GM12878 (cell line): Measurements from ENCODE around the gene THEM4. TPM values are rescaled to one million over a fixed set of nuclear protein-coding genes. Genes with fewer than 3 reads are reported as not detected.

Experiments
- ATAC-seq: fragments of 200-7000 bp; cut with Tn5 transposase; 3 replicates; pipeline ENCODE4 v1.9.1; 2020; ENCODE audit warnings: mild to moderate bottlenecking, moderate library complexity
- BruUV-seq: library from RNA; stranded (reverse); fragments of 400-500 nt; replicated peaks from 2 replicates; lab custom pipeline; 2021; lab: Mats Ljungman, UMichigan
- CTCF ChIA-PET: fragments of 300-600 bp; sonication (Branson Sonifier 250); formaldehyde crosslinking; extraction: SDS; loops from one replicate; lab custom pipeline; 2021; ENCODE audit warnings: inconsistent platforms; lab: Yijun Ruan, JAX
- POLR2A ChIA-PET: fragments of 350-600 bp; formaldehyde crosslinking; extraction: SDS; loops from one replicate; lab custom pipeline; 2021; ENCODE audit warnings: inconsistent platforms; lab: Charles Lee
- RAD21 ChIA-PET: fragments of 300-600 bp; sonication (Branson Sonifier 250); formaldehyde crosslinking; loops from one replicate; lab custom pipeline; 2023; ENCODE audit warnings: antibody characterized with exemption; ENCODE audit not compliant: unreplicated experiment; lab: Charles Lee
- SMC1A ChIA-PET: fragments of 300-600 bp; sonication (Branson Sonifier 250); formaldehyde crosslinking; loops from one replicate; lab custom pipeline; 2023; ENCODE audit not compliant: unreplicated experiment, uncharacterized antibody; lab: Charles Lee
- DNase-seq: peaks from one replicate; pipeline ENCODE4 v3.0.0-alpha.2; 2011; ENCODE audit warnings: low read depth, low spot score
- FAIRE-seq: peaks from 3 replicates; lab custom pipeline; 2011; peaks lifted over from hg19 to GRCh38; lab: Jason Lieb, UNC
- H2AFZ ChIP-seq: 2 replicates; pipeline ENCODE4 v1.6.0; 2011; ENCODE audit warnings: low read depth, low read length, control low read depth; ENCODE audit not compliant: control insufficient read depth
- H3K27ac ChIP-seq: 2 replicates; pipeline ENCODE4 v1.5.1; 2011; ENCODE audit warnings: control low read depth; ENCODE audit not compliant: control insufficient read depth, insufficient read depth
- H3K27me3 ChIP-seq, 2 experiments: replicated peaks in 1 of 2; 2 replicates each; pipeline versions ENCODE4 v1.6.0 to v1.6.1; 2011; ENCODE audit warnings: low read length in 1 of 2; ENCODE audit not compliant: control insufficient read depth in 2 of 2, insufficient read depth in 2 of 2
- H3K36me3 ChIP-seq, 2 experiments: 2 replicates each; pipeline ENCODE4 v1.5.1; 2011; ENCODE audit warnings: low read length in 1 of 2; ENCODE audit not compliant: control insufficient read depth in 2 of 2, insufficient read depth in 2 of 2
- H3K4me1 ChIP-seq: 2 replicates; pipeline ENCODE4 v1.6.1; 2011; ENCODE audit warnings: mild to moderate bottlenecking, low read length, moderate library complexity, mixed read lengths; ENCODE audit not compliant: control insufficient read depth, insufficient read depth
- H3K4me2 ChIP-seq: 2 replicates; pipeline ENCODE4 v1.6.0; 2011; ENCODE audit warnings: control low read depth; ENCODE audit not compliant: control insufficient read depth, insufficient read depth
- H3K4me3 ChIP-seq: fragments of 200-600 bp; sonication (generic); 2 replicates; pipeline ENCODE4 v1.5.1; 2016
- H3K79me2 ChIP-seq: 2 replicates; pipeline ENCODE4 v1.6.0; 2011; ENCODE audit warnings: low read length; ENCODE audit not compliant: control insufficient read depth, insufficient read depth
- H3K9ac ChIP-seq: 2 replicates; pipeline ENCODE4 v1.8.0; 2011; ENCODE audit warnings: low read length, control low read depth, mixed read lengths; ENCODE audit not compliant: control insufficient read depth, insufficient read depth
- H3K9me3 ChIP-seq: replicated peaks from 3 replicates; pipeline ENCODE4 v1.5.1; 2011; ENCODE audit warnings: mild to moderate bottlenecking, low read length; ENCODE audit not compliant: control insufficient read depth, insufficient read depth
- H4K20me1 ChIP-seq: 2 replicates; pipeline ENCODE4 v1.6.0; 2011; ENCODE audit not compliant: control insufficient read depth, insufficient read depth
- ASH2L ChIP-seq: fragments of 300-600, 200-600 bp; sonication (generic); IDR thresholded peaks from 2 replicates; pipeline ENCODE4 v1.6.1; 2017; ENCODE audit warnings: low read depth, mild to moderate bottlenecking, borderline replicate concordance
- CBFB ChIP-seq: IDR thresholded peaks from 2 replicates; pipeline ENCODE4 v1.6.1; 2016; ENCODE audit warnings: antibody characterized with exemption, low read depth
- POLR2AphosphoS2 ChIP-seq: IDR thresholded peaks from 2 replicates; pipeline ENCODE4 v1.6.1; 2011; ENCODE audit warnings: low read depth, mild to moderate bottlenecking, low read length, improper control_type of control experiment, moderate library complexity
- ZNF622 ChIP-seq: fragments of 450-650 bp; IDR thresholded peaks from 2 replicates; pipeline ENCODE4 v1.6.1; 2017; ENCODE audit warnings: mild to moderate bottlenecking, inconsistent platforms
- ZSCAN29 ChIP-seq: fragments of 450-650 bp; IDR thresholded peaks from 2 replicates; pipeline ENCODE4 v1.6.1; 2017; ENCODE audit warnings: mild to moderate bottlenecking, moderate library complexity
- WGBS: methylation state at CpG from one replicate; pipeline ENCODE4 v1.1.6; 2016; ENCODE audit warnings: low lambda C conversion rate; ENCODE audit not compliant: insufficient replicate concordance, insufficient coverage; ENCODE audit errors: missing lambda C conversion rate; 5-methylcytosine and 5-hydroxymethylcytosine counted together
- in situ Hi-C: fragments of 300-500 bp; cut with MboI; formaldehyde crosslinking; loops from 9 replicates; pipeline ENCODE4 v1.14.3; 2018; ENCODE audit warnings: mixed read lengths
- intact Hi-C: fragments of 100-400 bp; cut with micrococcal nuclease; formaldehyde crosslinking; loops from one replicate; pipeline ENCODE4 v1.14.2; 2022; ENCODE audit not compliant: unreplicated experiment
- polyA plus RNA-seq, 11 experiments: library from polyadenylated mRNA; depleted of rRNA in 4 of 11; unstranded in 6 of 11; stranded (reverse) in 5 of 11; fragments of >200 nt; fragmentation: Nextera tagmentation in 4 of 11; fragmentation: Illumina TruSeq in 1 of 11; extraction: Ambion mirVana in 4 of 11; extraction: Trizol in 1 of 11; gene quantifications; 1 replicate in 1 of 11; 2 replicates in 10 of 11; pipeline versions ENCODE4 v1.2.1 to v1.2.3, GENCODE V29; 2011 to 2016; ENCODE audit warnings: inconsistent platforms in 2 of 11, missing spikeins in 2 of 11, low read depth in 1 of 11
- total RNA-seq, 4 experiments: library from RNA; depleted of rRNA in 3 of 4; stranded (reverse); fragments of >200 nt in 3 of 4; fragmentation: Illumina TruSeq in 1 of 4; extraction: Trizol in 1 of 4; gene quantifications; 2 replicates each; pipeline versions ENCODE4 v1.2.1 to v1.2.3, GENCODE V29; 2013 to 2021
- TF ChIP-seq, protein P1 (sequence below): fragments of 450-650 bp; IDR thresholded peaks from 2 replicates; pipeline ENCODE4 v1.6.1; 2016; ENCODE audit warnings: mild to moderate bottlenecking
- TF ChIP-seq, protein P2 (sequence below): fragments of 450-650 bp; IDR thresholded peaks from 2 replicates; pipeline ENCODE4 v1.6.1; 2017; ENCODE audit warnings: low read depth, mild to moderate bottlenecking, moderate library complexity
- TF ChIP-seq, protein P3 (sequence below): fragments of 150-350 bp; IDR thresholded peaks from 2 replicates; pipeline ENCODE4 v1.6.1; 2014; ENCODE audit warnings: mild to moderate bottlenecking, low read depth, low read length

The THEM4 gene
- total and polyA plus RNA-seq, 10 of the 15 experiments (the other 5 are each of a cell fraction or from before 2014, with no cell fraction given), result 3.4 to 30.8 (median 17.9) TPM

DNA sequence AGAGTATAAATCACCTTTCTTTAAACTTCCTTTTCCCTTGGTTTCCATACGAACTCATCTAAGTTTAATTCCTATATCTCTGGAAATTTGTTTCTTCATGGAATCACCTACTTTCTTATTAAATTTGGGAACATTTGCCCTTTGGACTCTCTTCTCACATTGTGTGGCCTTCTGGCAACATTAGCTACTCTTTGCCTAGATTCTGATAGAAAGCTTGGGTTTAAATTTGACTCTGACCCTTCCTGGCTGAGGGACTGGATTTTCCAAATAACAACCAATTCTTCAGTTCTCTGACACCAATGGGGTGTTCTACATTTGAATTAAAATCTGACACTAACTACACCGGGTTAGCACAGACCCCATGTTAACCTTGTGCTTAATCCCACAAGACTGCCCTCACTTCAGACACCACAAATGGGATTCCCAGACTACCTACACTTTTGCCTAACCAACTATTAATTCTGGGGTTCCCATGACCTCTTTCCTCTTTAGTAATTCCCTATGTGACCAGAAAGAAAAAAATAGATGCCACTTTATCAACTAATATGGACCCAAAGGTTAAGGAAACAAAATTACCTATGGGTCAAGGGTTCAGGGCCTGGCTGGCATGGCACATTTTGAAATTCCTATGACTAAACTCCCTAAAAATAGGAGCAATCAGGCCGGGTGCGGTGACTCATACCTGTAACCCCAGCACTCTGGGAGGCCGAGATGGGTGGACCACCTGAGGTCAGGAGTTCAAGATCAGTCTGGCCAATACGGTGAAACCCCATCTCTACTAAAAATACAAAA is 9.7 kb upstream of the THEM4 start (continued):
- no peak for TF ChIP-seq ZSCAN29
- TF ChIP-seq ZNF622, result no peak
- no peak for TF ChIP-seq ASH2L
- TF ChIP-seq CBFB, result no peak

DNA sequence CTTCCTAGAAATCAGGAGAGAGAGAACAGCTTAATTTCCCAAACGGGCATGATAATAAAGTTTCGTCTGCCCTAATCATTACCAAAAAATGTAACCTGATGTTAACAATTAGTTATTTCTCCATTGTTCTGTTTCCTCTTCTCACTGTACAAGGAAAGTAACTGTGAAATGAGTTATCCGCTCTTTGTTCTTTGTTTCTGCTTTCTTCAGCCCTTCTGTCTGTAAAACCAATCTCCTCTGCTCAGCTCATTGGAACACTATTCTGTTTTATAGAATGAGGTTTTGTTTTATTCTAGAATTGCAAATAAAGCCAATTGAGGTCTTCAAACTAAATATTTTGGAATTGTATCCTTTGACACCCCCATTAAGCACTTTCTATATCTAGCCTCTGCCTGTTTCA is 8.8 kb upstream of the THEM4 start:
- no peak for ATAC-seq
- no peaks in the 10 kb centered on the region for H3K36me3 ChIP-seq
- peaks cover 34% of the 10 kb centered on the region for H3K4me1 ChIP-seq
- no peak overlapping the region for H2AFZ ChIP-seq
- ChIA-PET CTCF (interaction anchor here (0.6 to 1.3 kb wide), 2 partner anchors 9 to 258 kb away, joined by 3 read pairs; partner anchors contain the start of gene THEM4), SMC1A (interaction anchor here (0.5 to 0.6 kb wide), 2 partner anchors 8 to 326 kb away, joined by 3 read pairs; no protein-coding TSS in a partner anchor)
- no peaks in the 10 kb centered on the region for H3K27me3 ChIP-seq
- no peak overlapping the region for H3K9ac ChIP-seq
- no peaks in the 10 kb centered on the region for H4K20me1 ChIP-seq
- DNase-seq, result no peak
- H3K27ac ChIP-seq, result no peak overlapping the region
- in situ Hi-C loops, result no loop called here
- TF ChIP-seq, protein P1, sequence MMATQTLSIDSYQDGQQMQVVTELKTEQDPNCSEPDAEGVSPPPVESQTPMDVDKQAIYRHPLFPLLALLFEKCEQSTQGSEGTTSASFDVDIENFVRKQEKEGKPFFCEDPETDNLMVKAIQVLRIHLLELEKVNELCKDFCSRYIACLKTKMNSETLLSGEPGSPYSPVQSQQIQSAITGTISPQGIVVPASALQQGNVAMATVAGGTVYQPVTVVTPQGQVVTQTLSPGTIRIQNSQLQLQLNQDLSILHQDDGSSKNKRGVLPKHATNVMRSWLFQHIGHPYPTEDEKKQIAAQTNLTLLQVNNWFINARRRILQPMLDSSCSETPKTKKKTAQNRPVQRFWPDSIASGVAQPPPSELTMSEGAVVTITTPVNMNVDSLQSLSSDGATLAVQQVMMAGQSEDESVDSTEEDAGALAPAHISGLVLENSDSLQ, result no peak
- TF ChIP-seq, protein P2, sequence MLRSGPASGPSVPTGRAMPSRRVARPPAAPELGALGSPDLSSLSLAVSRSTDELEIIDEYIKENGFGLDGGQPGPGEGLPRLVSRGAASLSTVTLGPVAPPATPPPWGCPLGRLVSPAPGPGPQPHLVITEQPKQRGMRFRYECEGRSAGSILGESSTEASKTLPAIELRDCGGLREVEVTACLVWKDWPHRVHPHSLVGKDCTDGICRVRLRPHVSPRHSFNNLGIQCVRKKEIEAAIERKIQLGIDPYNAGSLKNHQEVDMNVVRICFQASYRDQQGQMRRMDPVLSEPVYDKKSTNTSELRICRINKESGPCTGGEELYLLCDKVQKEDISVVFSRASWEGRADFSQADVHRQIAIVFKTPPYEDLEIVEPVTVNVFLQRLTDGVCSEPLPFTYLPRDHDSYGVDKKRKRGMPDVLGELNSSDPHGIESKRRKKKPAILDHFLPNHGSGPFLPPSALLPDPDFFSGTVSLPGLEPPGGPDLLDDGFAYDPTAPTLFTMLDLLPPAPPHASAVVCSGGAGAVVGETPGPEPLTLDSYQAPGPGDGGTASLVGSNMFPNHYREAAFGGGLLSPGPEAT, result no peak
- TF ChIP-seq, protein P3, sequence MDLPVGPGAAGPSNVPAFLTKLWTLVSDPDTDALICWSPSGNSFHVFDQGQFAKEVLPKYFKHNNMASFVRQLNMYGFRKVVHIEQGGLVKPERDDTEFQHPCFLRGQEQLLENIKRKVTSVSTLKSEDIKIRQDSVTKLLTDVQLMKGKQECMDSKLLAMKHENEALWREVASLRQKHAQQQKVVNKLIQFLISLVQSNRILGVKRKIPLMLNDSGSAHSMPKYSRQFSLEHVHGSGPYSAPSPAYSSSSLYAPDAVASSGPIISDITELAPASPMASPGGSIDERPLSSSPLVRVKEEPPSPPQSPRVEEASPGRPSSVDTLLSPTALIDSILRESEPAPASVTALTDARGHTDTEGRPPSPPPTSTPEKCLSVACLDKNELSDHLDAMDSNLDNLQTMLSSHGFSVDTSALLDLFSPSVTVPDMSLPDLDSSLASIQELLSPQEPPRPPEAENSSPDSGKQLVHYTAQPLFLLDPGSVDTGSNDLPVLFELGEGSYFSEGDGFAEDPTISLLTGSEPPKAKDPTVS, result no peak
- no peak for TF ChIP-seq POLR2AphosphoS2
- TF ChIP-seq, all 136 proteins: peak for 0
- Histone ChIP-seq H3K9me3 (no peaks in the 10 kb centered on the region; the same call in 2 of the 3 replicates), H3K79me2 (no peaks in the 10 kb centered on the region), H3K4me2 (no peak overlapping the region), H3K4me3 (no peak overlapping the region)
- 86% methylated on average over 3 of the region's 3 CpGs for WGBS
- intact Hi-C loops, result no loop called here
- BruUV-seq, result no TSS peak
- no peak for FAIRE-seq
- ChIA-PET RAD21 (no interaction called here), POLR2A (interaction anchor here (2.4 kb wide), 1 partner anchor 10 kb away, joined by 11 read pairs; the partner anchor contains the start of gene THEM4)
